ENCODE results near the gene ASPG. TPM values are rescaled to one million over a fixed set of nuclear protein-coding genes. Genes with fewer than 3 reads are reported as not detected.
"Not testable (repeated sequence)": the region's sequence is repeated elsewhere in the genome, so short reads cannot be mapped to it uniquely, and the experiment has no call there.

ASPG gene
- polyA plus RNA-seq, 3 donors = 9.6 to 11.0 (median 10.8) TPM

- no peak for DNase-seq (ENCODE audit: low read depth in 3 of 3, low spot score in 2 of 3)
Observed at GRCh38 chr14:104144911-104145825, 59.7 kb downstream of the ASPG start.

GRCh38 chr14:104145826-104146601, 60.5 kb downstream of the ASPG start:
- no peak for DNase-seq (ENCODE audit: low read depth in 3 of 3, low spot score in 2 of 3)

- no peak for DNase-seq (ENCODE audit: low read depth in 3 of 3, low spot score in 2 of 3)
Observed at GRCh38 chr14:104146651-104147345, 61.3 kb downstream of the ASPG start.

GRCh38 chr14:104147346-104148125, 62.0 kb downstream of the ASPG start:
- no peak for DNase-seq (ENCODE audit: low read depth in 3 of 3, low spot score in 2 of 3)

GRCh38 chr14:104148433-104149277, 63.2 kb downstream of the ASPG start:
- DNase-seq (ENCODE audit: low read depth in 3 of 3, low spot score in 2 of 3) = no peak

- no peak for DNase-seq (ENCODE audit: low read depth in 3 of 3, low spot score in 2 of 3)
Observed at GRCh38 chr14:104149278-104149595, 63.7 kb downstream of the ASPG start.

- DNase-seq (ENCODE audit: low read depth in 3 of 3, low spot score in 2 of 3) = no peak
Observed at GRCh38 chr14:104149617-104150135, 64.2 kb downstream of the ASPG start.

- peak in 1 of 3 donors; percentile 48 for DNase-seq (ENCODE audit: low read depth in 3 of 3, low spot score in 2 of 3)
Observed at GRCh38 chr14:104150136-104151025, 64.9 kb downstream of the ASPG start.

GRCh38 chr14:104151026-104151381, 65.5 kb downstream of the ASPG start:
- no peak for DNase-seq (ENCODE audit: low read depth in 3 of 3, low spot score in 2 of 3)

GRCh38 chr14:104151566-104152245, 66.2 kb downstream of the ASPG start:
- no peak for DNase-seq (ENCODE audit: low read depth in 3 of 3, low spot score in 2 of 3)

- DNase-seq (ENCODE audit: low read depth in 3 of 3, low spot score in 2 of 3) = no peak
Observed at GRCh38 chr14:104152246-104152575, 66.7 kb downstream of the ASPG start.

- no peak for DNase-seq (ENCODE audit: low read depth in 3 of 3, low spot score in 2 of 3)
Observed at GRCh38 chr14:104152686-104153393, 67.3 kb downstream of the ASPG start.

GRCh38 chr14:104153394-104153755, 67.9 kb downstream of the ASPG start:
- not testable (repeated sequence) for DNase-seq (ENCODE audit: low read depth in 3 of 3, low spot score in 2 of 3)

- DNase-seq (ENCODE audit: low read depth in 3 of 3, low spot score in 2 of 3) = no peak
Observed at GRCh38 chr14:104154246-104154645, 68.7 kb downstream of the ASPG start.

- DNase-seq (ENCODE audit: low read depth in 3 of 3, low spot score in 2 of 3) = no peak
Observed at GRCh38 chr14:104155513-104155912, 70.0 kb downstream of the ASPG start.

- no peak for DNase-seq (ENCODE audit: low read depth in 3 of 3, low spot score in 2 of 3)
Observed at GRCh38 chr14:104156142-104156541, 70.6 kb downstream of the ASPG start.
